Panc1 (cell line): ENCODE measurements around the gene DUSP16. TPM values are rescaled to one million over a fixed set of nuclear protein-coding genes. Genes with fewer than 3 reads are reported as not detected.

Experiments
- ATAC-seq: fragments of 200-7000 bp; cut with Tn5 transposase; 2 replicates; pipeline ENCODE4 v1.9.1; 2020; ENCODE audit warnings: mild to moderate bottlenecking, moderate library complexity
- BruUV-seq: library from RNA; stranded (reverse); fragments of 400-500 nt; replicated peaks from 2 replicates; lab custom pipeline; 2021; lab: Mats Ljungman, UMichigan
- CTCF ChIA-PET: fragments of 300-600 bp; sonication (Branson Sonifier 250); formaldehyde crosslinking; loops from one replicate; lab custom pipeline; 2022; ENCODE audit warnings: antibody characterized with exemption; lab: Charles Lee
- POLR2A ChIA-PET: fragments of 300-600 bp; sonication (Branson Sonifier 250); formaldehyde crosslinking; loops from one replicate; lab custom pipeline; 2022; ENCODE audit warnings: antibody characterized with exemption; lab: Charles Lee
- DNase-seq: peaks from one replicate; pipeline ENCODE4 v3.0.0-alpha.2; 2010; ENCODE audit warnings: low read depth, low spot score
- H3K27ac ChIP-seq: 2 replicates; pipeline ENCODE4 v1.5.1; 2011; ENCODE audit warnings: mild to moderate bottlenecking, low read length, inconsistent platforms
- H3K27me3 ChIP-seq: fragments of 200-500 bp; sonication (Bioruptor generic); 2 replicates; pipeline ENCODE4 v1.6.0; 2014; ENCODE audit warnings: low read length, inconsistent platforms; ENCODE audit not compliant: control insufficient read depth, insufficient read depth
- H3K36me3 ChIP-seq: fragments of 200-500 bp; sonication (Bioruptor generic); 2 replicates; pipeline ENCODE4 v1.5.1; 2014; ENCODE audit warnings: inconsistent platforms, mild to moderate bottlenecking, low read length, moderate library complexity; ENCODE audit not compliant: control insufficient read depth, insufficient read depth
- H3K4me1 ChIP-seq: 2 replicates; pipeline ENCODE4 v1.5.1; 2011; ENCODE audit warnings: inconsistent platforms, mild to moderate bottlenecking, low read length, moderate library complexity; ENCODE audit not compliant: control insufficient read depth, insufficient read depth
- H3K4me3 ChIP-seq, 2 experiments: 2 replicates each; pipeline ENCODE4 v1.5.1; 2011 to 2012; ENCODE audit warnings: low read depth in 2 of 2, low read length in 2 of 2, mild to moderate bottlenecking in 2 of 2, inconsistent platforms in 1 of 2, moderate library complexity in 1 of 2
- H3K9me3 ChIP-seq: fragments of 200-500 bp; sonication (Bioruptor generic); 2 replicates; pipeline ENCODE4 v1.5.1; 2014; ENCODE audit warnings: low read depth, mild to moderate bottlenecking, inconsistent platforms, low read length, moderate library complexity; ENCODE audit not compliant: control insufficient read depth, insufficient read depth
- POLR2AphosphoS5 ChIP-seq: IDR thresholded peaks from 2 replicates; pipeline ENCODE4 v1.6.1; 2012; ENCODE audit warnings: mild to moderate bottlenecking, low read depth, low read length, moderate library complexity
- SIN3A ChIP-seq: IDR thresholded peaks from 2 replicates; pipeline ENCODE4 v1.6.1; 2012; ENCODE audit warnings: low read depth, mild to moderate bottlenecking, low read length, moderate library complexity, borderline replicate concordance; ENCODE audit not compliant: insufficient read depth
- TCF7L2 ChIP-seq: IDR thresholded peaks from 2 replicates; pipeline ENCODE4 v1.6.1; 2011; ENCODE audit warnings: mild to moderate bottlenecking, low read depth, low read length, inconsistent platforms
- in situ Hi-C: cut with HindIII; loops from 2 replicates; pipeline ENCODE4 v1.10.0; 2016; ENCODE audit warnings: low sequenced_read_pairs, low pct_unique_long_range_greater_than_20kb
- intact Hi-C: fragments of 100-400 bp; cut with micrococcal nuclease; formaldehyde crosslinking; loops from one replicate; pipeline ENCODE4 v1.10.0; 2022; ENCODE audit not compliant: unreplicated experiment
- total RNA-seq: library from RNA; stranded (reverse); gene quantifications from one replicate; pipeline ENCODE4 v1.2.1, GENCODE V29; 2021; ENCODE audit not compliant: unreplicated experiment
- TF ChIP-seq, protein P1 (sequence below), 2 experiments: IDR thresholded peaks; 2 replicates each; pipeline ENCODE4 v1.6.1; 2011 to 2012; ENCODE audit warnings: low read depth in 2 of 2, control low read depth in 1 of 2, low read length in 1 of 2, mild to moderate bottlenecking in 1 of 2, moderate library complexity in 1 of 2; ENCODE audit not compliant: insufficient read depth in 1 of 2
- TF ChIP-seq, protein P2 (sequence below): fragments of 450-650 bp; IDR thresholded peaks from 2 replicates; pipeline ENCODE4 v1.5.1; 2017; ENCODE audit warnings: mild to moderate bottlenecking

The DUSP16 gene
- total RNA-seq, 1 experiment from 2014 or later, result 12.9 TPM

GRCh38 chr12:12518464-12518845 is 44.2 kb downstream of the DUSP16 start:
- intact Hi-C loops, result no loop called here
- in situ Hi-C loops, result no loop called here

GRCh38 chr12:12513416-12514006 is 49.2 kb downstream of the DUSP16 start:
- in situ Hi-C loops, result no loop called here

More at GRCh38 chr12:12518464-12518845, 44.2 kb downstream of the DUSP16 start:
- Histone ChIP-seq H3K4me3 (no peak overlapping the region), H3K36me3 (no peaks in the 10 kb centered on the region), H3K4me1 (no peaks in the 10 kb centered on the region), H3K27ac (no peak overlapping the region), H3K27me3 (no peaks in the 10 kb centered on the region), H3K9me3 (no peaks in the 10 kb centered on the region)
- DNase-seq, result no peak
- no peak for ATAC-seq
- CTCF ChIA-PET, result no interaction called here
- TF ChIP-seq, protein P1, sequence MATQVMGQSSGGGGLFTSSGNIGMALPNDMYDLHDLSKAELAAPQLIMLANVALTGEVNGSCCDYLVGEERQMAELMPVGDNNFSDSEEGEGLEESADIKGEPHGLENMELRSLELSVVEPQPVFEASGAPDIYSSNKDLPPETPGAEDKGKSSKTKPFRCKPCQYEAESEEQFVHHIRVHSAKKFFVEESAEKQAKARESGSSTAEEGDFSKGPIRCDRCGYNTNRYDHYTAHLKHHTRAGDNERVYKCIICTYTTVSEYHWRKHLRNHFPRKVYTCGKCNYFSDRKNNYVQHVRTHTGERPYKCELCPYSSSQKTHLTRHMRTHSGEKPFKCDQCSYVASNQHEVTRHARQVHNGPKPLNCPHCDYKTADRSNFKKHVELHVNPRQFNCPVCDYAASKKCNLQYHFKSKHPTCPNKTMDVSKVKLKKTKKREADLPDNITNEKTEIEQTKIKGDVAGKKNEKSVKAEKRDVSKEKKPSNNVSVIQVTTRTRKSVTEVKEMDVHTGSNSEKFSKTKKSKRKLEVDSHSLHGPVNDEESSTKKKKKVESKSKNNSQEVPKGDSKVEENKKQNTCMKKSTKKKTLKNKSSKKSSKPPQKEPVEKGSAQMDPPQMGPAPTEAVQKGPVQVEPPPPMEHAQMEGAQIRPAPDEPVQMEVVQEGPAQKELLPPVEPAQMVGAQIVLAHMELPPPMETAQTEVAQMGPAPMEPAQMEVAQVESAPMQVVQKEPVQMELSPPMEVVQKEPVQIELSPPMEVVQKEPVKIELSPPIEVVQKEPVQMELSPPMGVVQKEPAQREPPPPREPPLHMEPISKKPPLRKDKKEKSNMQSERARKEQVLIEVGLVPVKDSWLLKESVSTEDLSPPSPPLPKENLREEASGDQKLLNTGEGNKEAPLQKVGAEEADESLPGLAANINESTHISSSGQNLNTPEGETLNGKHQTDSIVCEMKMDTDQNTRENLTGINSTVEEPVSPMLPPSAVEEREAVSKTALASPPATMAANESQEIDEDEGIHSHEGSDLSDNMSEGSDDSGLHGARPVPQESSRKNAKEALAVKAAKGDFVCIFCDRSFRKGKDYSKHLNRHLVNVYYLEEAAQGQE (IDR thresholded peaks at IDR 0.05; ENCODE audit: insufficient read depth in 1 of 2, low read depth in 2 of 2, low read length in 1 of 2), result no peak
- TF ChIP-seq TCF7L2 (no peak), POLR2AphosphoS5 (no peak), SIN3A (no peak)
- TF ChIP-seq, protein P2, sequence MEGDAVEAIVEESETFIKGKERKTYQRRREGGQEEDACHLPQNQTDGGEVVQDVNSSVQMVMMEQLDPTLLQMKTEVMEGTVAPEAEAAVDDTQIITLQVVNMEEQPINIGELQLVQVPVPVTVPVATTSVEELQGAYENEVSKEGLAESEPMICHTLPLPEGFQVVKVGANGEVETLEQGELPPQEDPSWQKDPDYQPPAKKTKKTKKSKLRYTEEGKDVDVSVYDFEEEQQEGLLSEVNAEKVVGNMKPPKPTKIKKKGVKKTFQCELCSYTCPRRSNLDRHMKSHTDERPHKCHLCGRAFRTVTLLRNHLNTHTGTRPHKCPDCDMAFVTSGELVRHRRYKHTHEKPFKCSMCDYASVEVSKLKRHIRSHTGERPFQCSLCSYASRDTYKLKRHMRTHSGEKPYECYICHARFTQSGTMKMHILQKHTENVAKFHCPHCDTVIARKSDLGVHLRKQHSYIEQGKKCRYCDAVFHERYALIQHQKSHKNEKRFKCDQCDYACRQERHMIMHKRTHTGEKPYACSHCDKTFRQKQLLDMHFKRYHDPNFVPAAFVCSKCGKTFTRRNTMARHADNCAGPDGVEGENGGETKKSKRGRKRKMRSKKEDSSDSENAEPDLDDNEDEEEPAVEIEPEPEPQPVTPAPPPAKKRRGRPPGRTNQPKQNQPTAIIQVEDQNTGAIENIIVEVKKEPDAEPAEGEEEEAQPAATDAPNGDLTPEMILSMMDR, result no peak
- POLR2A ChIA-PET, result no interaction called here
- BruUV-seq, result no TSS peak

More at GRCh38 chr12:12513416-12514006, 49.2 kb downstream of the DUSP16 start:
- ChIA-PET POLR2A (no interaction called here), CTCF (no interaction called here)
- BruUV-seq, result no TSS peak
- Histone ChIP-seq H3K36me3 (no peaks in the 10 kb centered on the region), H3K27me3 (no peaks in the 10 kb centered on the region), H3K4me1 (no peaks in the 10 kb centered on the region), H3K9me3 (no peaks in the 10 kb centered on the region), H3K27ac (no peak overlapping the region), H3K4me3 (no peak overlapping the region)
- DNase-seq (no peak), ATAC-seq (no peak)
- TF ChIP-seq SIN3A (no peak), TCF7L2 (no peak), POLR2AphosphoS5 (no peak)
- TF ChIP-seq, protein P1 (IDR thresholded peaks at IDR 0.05; ENCODE audit: insufficient read depth in 1 of 2, low read depth in 2 of 2, low read length in 1 of 2), result no peak
- TF ChIP-seq, protein P2, result no peak
- intact Hi-C loops, result no loop called here
